PC-9 (cell line): Measurements from ENCODE around the gene RTL10. TPM values are rescaled to one million over a fixed set of nuclear protein-coding genes. Genes with fewer than 3 reads are reported as not detected.
"Not testable (repeated sequence)": the region's sequence is repeated elsewhere in the genome, so short reads cannot be mapped to it uniquely, and the experiment has no call there.

ENCODE experiments used
- BruUV-seq: library from RNA; stranded (reverse); fragments of 400-500 nt; replicated peaks from 2 replicates; lab custom pipeline; 2021; lab: Mats Ljungman, UMichigan
- CTCF ChIA-PET: fragments of 300-600 bp; sonication (Branson Sonifier 250); formaldehyde crosslinking; loops from one replicate; lab custom pipeline; 2022; ENCODE audit warnings: antibody characterized with exemption; lab: Charles Lee
- POLR2A ChIA-PET: fragments of 300-600 bp; sonication (Branson Sonifier 250); formaldehyde crosslinking; loops from one replicate; lab custom pipeline; 2022; ENCODE audit warnings: antibody characterized with exemption; ENCODE audit not compliant: unreplicated experiment; lab: Charles Lee
- DNase-seq, 2 experiments: peaks; one replicate each; pipeline versions ENCODE4 v3.0.0 to v3.0.0-alpha.2; 2015 to 2022; ENCODE audit warnings: mixed read lengths in 1 of 2
- H2AFZ ChIP-seq: fragments of 200-600 bp; sonication (generic); 2 replicates; pipeline ENCODE4 v1.8.1; 2017; ENCODE audit warnings: antibody characterized with exemption
- H3F3A ChIP-seq: fragments of 200-600 bp; sonication (generic); 2 replicates; pipeline ENCODE4 v1.8.1; 2017; ENCODE audit warnings: antibody characterized with exemption, mild to moderate bottlenecking, low read depth; ENCODE audit not compliant: insufficient read depth
- H3K27ac ChIP-seq: fragments of 200-600 bp; sonication (generic); 2 replicates; pipeline ENCODE4 v1.6.1; 2016; ENCODE audit warnings: mixed run types
- H3K27me3 ChIP-seq: fragments of 200-600 bp; sonication (generic); 2 replicates; pipeline ENCODE4 v1.6.1; 2016; ENCODE audit warnings: low read depth, mixed run types; ENCODE audit not compliant: insufficient read depth
- H3K36me3 ChIP-seq: fragments of 200-600 bp; sonication (generic); 2 replicates; pipeline ENCODE4 v1.6.1; 2016; ENCODE audit warnings: low read depth, mixed run types
- H3K4me1 ChIP-seq: fragments of 200-600 bp; sonication (generic); replicated peaks from 2 replicates; pipeline ENCODE4 v1.6.1; 2016; ENCODE audit warnings: mixed run types; ENCODE audit not compliant: insufficient read depth
- H3K4me2 ChIP-seq: fragments of 200-600 bp; sonication (generic); 2 replicates; pipeline ENCODE4 v1.6.1; 2017; ENCODE audit warnings: mixed run types
- H3K4me3 ChIP-seq: fragments of 200-600 bp; sonication (generic); 2 replicates; pipeline ENCODE4 v1.6.1; 2016; ENCODE audit warnings: mixed run types
- H3K79me2 ChIP-seq: fragments of 200-600 bp; sonication (generic); 2 replicates; pipeline ENCODE4 v1.6.1; 2017; ENCODE audit warnings: low read depth, mixed run types
- H3K9me2 ChIP-seq: fragments of 200-600 bp; sonication (generic); 2 replicates; pipeline ENCODE4 v1.8.1; 2017; ENCODE audit warnings: mild to moderate bottlenecking; ENCODE audit not compliant: insufficient read depth
- H3K9me3 ChIP-seq: fragments of 200-600 bp; sonication (generic); 2 replicates; pipeline ENCODE4 v1.8.1; 2016; ENCODE audit warnings: low read depth; ENCODE audit not compliant: insufficient read depth
- H4K20me1 ChIP-seq: fragments of 200-600 bp; sonication (generic); 2 replicates; pipeline ENCODE4 v1.8.1; 2017; ENCODE audit not compliant: insufficient read depth
- EZH2 ChIP-seq: fragments of 200-600 bp; sonication (generic); IDR thresholded peaks from 2 replicates; pipeline ENCODE4 v1.8.0; 2017; ENCODE audit warnings: antibody characterized with exemption, low read depth
- intact Hi-C: fragments of 100-400 bp; cut with micrococcal nuclease; formaldehyde crosslinking; loops from one replicate; pipeline ENCODE4 v1.10.0; 2022; ENCODE audit not compliant: unreplicated experiment
- total RNA-seq: library from RNA; stranded (reverse); gene quantifications from 2 replicates; pipeline ENCODE4 v1.2.3, GENCODE V29; 2021
- TF ChIP-seq, protein P1 (sequence below): fragments of 200-600 bp; sonication (generic); conservative IDR thresholded peaks from 2 replicates; pipeline ENCODE4 v1.6.1; 2017; ENCODE audit warnings: mixed run types, antibody characterized with exemption, mild to moderate bottlenecking, moderate library complexity

Gene RTL10
- total RNA-seq, 1 experiment from 2014 or later = 23.5 TPM

DNA sequence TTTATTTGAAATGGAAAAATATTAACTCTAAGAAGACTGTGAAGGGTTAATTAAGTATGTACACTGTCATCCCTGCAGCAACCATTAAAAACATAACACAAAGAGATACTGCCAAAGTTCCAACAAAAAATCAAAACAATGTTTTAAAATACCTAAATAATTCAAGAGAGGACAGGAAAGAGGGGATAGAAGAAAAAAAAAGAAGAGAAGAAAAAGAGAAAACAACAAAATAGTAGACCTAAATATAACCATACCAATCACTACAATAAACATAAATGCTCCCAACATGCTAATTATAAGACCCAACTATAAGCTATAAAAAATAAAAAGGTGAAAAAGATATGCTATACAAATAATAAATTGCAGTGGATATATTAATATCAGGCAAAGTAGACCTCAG is 20.1 kb downstream of the RTL10 start:
- POLR2A ChIA-PET = no interaction called here
- Histone ChIP-seq H3K27ac (no peak overlapping the region), H3K4me2 (no peak overlapping the region), H4K20me1 (no peaks in the 10 kb centered on the region), H3K4me3 (no peak overlapping the region), H3K9me2 (no peaks in the 10 kb centered on the region), H3K27me3 (no peaks in the 10 kb centered on the region), H3F3A (no peaks in the 10 kb centered on the region), H3K36me3 (no peaks in the 10 kb centered on the region), H3K79me2 (no peaks in the 10 kb centered on the region), H3K9me3 (no peaks in the 10 kb centered on the region), H2AFZ (no peak overlapping the region), H3K4me1 (no peaks in the 10 kb centered on the region)
- intact Hi-C loops = no loop called here
- CTCF ChIA-PET = no interaction called here
- no peak for DNase-seq
- no peak for TF ChIP-seq EZH2
- TF ChIP-seq, protein P1, sequence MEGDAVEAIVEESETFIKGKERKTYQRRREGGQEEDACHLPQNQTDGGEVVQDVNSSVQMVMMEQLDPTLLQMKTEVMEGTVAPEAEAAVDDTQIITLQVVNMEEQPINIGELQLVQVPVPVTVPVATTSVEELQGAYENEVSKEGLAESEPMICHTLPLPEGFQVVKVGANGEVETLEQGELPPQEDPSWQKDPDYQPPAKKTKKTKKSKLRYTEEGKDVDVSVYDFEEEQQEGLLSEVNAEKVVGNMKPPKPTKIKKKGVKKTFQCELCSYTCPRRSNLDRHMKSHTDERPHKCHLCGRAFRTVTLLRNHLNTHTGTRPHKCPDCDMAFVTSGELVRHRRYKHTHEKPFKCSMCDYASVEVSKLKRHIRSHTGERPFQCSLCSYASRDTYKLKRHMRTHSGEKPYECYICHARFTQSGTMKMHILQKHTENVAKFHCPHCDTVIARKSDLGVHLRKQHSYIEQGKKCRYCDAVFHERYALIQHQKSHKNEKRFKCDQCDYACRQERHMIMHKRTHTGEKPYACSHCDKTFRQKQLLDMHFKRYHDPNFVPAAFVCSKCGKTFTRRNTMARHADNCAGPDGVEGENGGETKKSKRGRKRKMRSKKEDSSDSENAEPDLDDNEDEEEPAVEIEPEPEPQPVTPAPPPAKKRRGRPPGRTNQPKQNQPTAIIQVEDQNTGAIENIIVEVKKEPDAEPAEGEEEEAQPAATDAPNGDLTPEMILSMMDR = no peak
- BruUV-seq = no TSS peak

DNA sequence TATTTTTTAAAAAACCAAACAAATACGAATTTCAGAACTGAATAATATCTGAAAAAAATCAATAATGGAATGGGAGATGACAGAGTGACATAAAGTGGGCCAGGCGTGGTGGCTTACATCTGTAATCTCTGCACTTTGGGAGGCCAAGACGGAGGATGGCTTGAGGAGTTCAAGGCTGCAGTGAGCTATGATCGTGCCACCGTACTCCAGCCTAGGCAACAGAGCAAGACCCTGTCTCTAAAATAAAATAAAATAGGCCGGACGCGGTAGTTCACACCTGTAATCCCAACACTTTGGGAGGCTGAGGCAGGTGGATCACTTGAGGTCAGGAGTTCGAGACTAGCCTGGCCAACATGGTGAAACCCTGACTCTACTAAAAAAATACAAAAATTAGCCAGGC is 21.3 kb downstream of the RTL10 start:
- BruUV-seq = not testable (repeated sequence)

DNA sequence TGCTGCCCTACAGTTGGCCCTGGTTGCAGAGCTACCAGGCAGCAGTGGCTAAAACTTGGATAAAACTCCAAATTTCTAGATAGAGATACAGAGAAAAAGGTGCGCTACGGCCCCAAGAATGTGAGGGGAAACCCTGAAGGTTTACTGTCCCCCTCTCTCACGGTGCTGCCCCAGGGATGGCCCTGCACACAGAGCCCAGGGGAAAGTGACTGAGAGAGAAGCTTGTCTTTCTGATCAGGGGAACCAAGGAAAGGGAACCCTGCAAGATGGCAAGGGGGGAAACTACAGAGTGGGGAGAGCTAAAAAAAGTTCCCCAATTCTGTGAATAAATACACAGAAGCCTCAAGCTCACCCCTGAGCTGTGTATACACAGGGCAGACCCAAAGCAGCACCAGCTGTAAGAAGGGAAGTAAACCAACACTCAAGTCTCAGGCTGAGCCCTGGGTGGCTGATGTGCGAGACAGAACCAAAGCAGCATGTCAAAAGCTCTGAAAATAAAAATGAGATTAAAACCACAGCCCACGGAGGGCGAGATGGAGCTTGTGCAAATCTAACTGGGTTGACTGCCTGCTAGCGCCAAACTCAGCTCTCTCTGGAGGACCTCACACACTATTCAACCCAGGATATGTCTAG is 22.1 kb downstream of the RTL10 start:
- H2AFZ ChIP-seq = no peak overlapping the region
- H3K36me3 ChIP-seq = no peaks in the 10 kb centered on the region
- no peaks in the 10 kb centered on the region for H3F3A ChIP-seq
- no peaks in the 10 kb centered on the region for H4K20me1 ChIP-seq
- H3K4me1 ChIP-seq = no peaks in the 10 kb centered on the region
- no peaks in the 10 kb centered on the region for H3K9me3 ChIP-seq
- no peak overlapping the region for H3K4me3 ChIP-seq
- H3K9me2 ChIP-seq = no peaks in the 10 kb centered on the region
- ChIA-PET CTCF (no interaction called here), POLR2A (interaction anchor here (0.7 kb wide), 1 partner anchor 11 kb away, joined by 3 read pairs; no protein-coding TSS in a partner anchor)
- H3K4me2 ChIP-seq = no peak overlapping the region
- no peak overlapping the region for H3K27ac ChIP-seq
- TF ChIP-seq, protein P1 = no peak
- no peak for TF ChIP-seq EZH2
- no peaks in the 10 kb centered on the region for H3K79me2 ChIP-seq
- intact Hi-C loops = no loop called here
- no TSS peak for BruUV-seq
- no peak for DNase-seq
- H3K27me3 ChIP-seq = no peaks in the 10 kb centered on the region

More for the DNA sequence above, 21.3 kb downstream of the RTL10 start:
- H3K4me1 ChIP-seq, H3K27ac ChIP-seq, H3K9me3 ChIP-seq, H3K9me2 ChIP-seq, intact Hi-C loops, CTCF ChIA-PET, H3K4me2 ChIP-seq, H3K4me3 ChIP-seq, H3F3A ChIP-seq, DNase-seq, H2AFZ ChIP-seq, H3K27me3 ChIP-seq, H4K20me1 ChIP-seq, H3K36me3 ChIP-seq, H3K79me2 ChIP-seq: not testable (repeated sequence)
- POLR2A ChIA-PET = interaction anchor here (0.7 kb wide), 1 partner anchor 10 kb away, joined by 3 read pairs; no protein-coding TSS in a partner anchor

DNA sequence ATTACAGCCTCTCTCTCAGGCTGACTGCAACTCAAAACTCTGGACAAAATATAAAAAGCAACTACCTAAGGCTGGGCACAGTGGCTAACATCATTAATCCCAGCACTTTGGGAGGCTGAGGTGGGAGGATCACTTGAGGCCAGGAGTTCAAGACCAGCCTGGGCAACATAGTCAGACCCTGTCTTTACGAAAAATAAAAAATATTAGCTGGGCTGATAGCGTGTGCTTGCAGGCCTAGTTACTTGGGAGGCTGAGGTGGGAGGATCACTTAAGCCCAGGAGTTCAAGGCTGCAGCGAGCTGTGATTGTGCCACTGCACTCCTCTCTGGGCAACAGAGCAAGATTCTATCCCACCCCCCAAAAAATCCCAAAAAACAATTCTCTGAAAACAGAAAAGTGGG is 22.7 kb downstream of the RTL10 start:
- CTCF ChIA-PET, H3K79me2 ChIP-seq: not testable (repeated sequence)

More for the DNA sequence above, 22.7 kb downstream of the RTL10 start:
- BruUV-seq, H3K4me1 ChIP-seq, H3K9me3 ChIP-seq, intact Hi-C loops, H3K27ac ChIP-seq, H3K9me2 ChIP-seq, H3K36me3 ChIP-seq, H3K27me3 ChIP-seq, DNase-seq, H2AFZ ChIP-seq, H3K4me2 ChIP-seq, H4K20me1 ChIP-seq, POLR2A ChIA-PET, H3F3A ChIP-seq, H3K4me3 ChIP-seq: not testable (repeated sequence)
